Large intestine (tissue), 12 donors: ENCODE data around the gene PAM. TPM values are rescaled to one million over a fixed set of nuclear protein-coding genes. Genes with fewer than 3 reads are reported as not detected.

Source experiments
- DNase-seq, 2 donors: peaks; one replicate each; pipeline versions ENCODE4 v3.0.0 to v3.0.0-alpha.2; 2013
- H3K27ac ChIP-seq: one replicate; pipeline ENCODE4 v1.5.1; 2013; ENCODE audit warnings: low read length
- H3K27me3 ChIP-seq: 2 replicates; pipeline ENCODE4 v1.6.1; 2013; ENCODE audit warnings: low read length; ENCODE audit not compliant: control insufficient read depth, insufficient read depth
- H3K36me3 ChIP-seq: 2 replicates; pipeline ENCODE4 v1.6.1; 2013; ENCODE audit warnings: low read length; ENCODE audit not compliant: control insufficient read depth, insufficient read depth
- H3K4me1 ChIP-seq: one replicate; pipeline ENCODE4 v1.6.1; 2013; ENCODE audit warnings: low read length; ENCODE audit not compliant: control insufficient read depth, insufficient read depth
- H3K4me3 ChIP-seq: one replicate; pipeline ENCODE4 v1.5.1; 2013; ENCODE audit warnings: low read length
- H3K9me3 ChIP-seq: one replicate; pipeline ENCODE4 v1.6.1; 2013; ENCODE audit warnings: mild to moderate bottlenecking, low read depth, low read length, moderate library complexity; ENCODE audit not compliant: control insufficient read depth
- WGBS: methylation state at CpG from one replicate; pipeline ENCODE4 v1.1.5; 2013; ENCODE audit warnings: low lambda C conversion rate; ENCODE audit not compliant: insufficient coverage; 5-methylcytosine and 5-hydroxymethylcytosine counted together
- long read RNA-seq, 11 donors: transcript quantifications; one replicate each; lab custom pipeline, GENCODE V29; 2026
- polyA plus RNA-seq: library from polyadenylated mRNA; unstranded; fragments of 120-200 nt; gene quantifications from one replicate; pipeline ENCODE4 v1.2.1, GENCODE V29; 2013

PAM gene
- polyA plus RNA-seq = 174 TPM
- long read RNA-seq, donor 1, full-length matches to known transcripts = 5 of 5 reads
- long read RNA-seq, donor 1, partial matches to known transcripts = 0 of 5 reads
- long read RNA-seq, donor 1, other reads (novel, unspliced or antisense) = 0 of 5 reads
- long read RNA-seq, donor 2, full-length matches to known transcripts = 3 of 34 reads
- long read RNA-seq, donor 2, partial matches to known transcripts = 31 of 34 reads
- long read RNA-seq, donor 2, other reads (novel, unspliced or antisense) = 0 of 34 reads
- long read RNA-seq, donor 3, full-length matches to known transcripts = 6 of 57 reads
- long read RNA-seq, donor 3, partial matches to known transcripts = 51 of 57 reads
- long read RNA-seq, donor 3, other reads (novel, unspliced or antisense) = 0 of 57 reads
- long read RNA-seq, donor 4, partial matches to known transcripts = 0 of 1 reads
- long read RNA-seq, donor 4, other reads (novel, unspliced or antisense) = 0 of 1 reads
- long read RNA-seq, donor 5, partial matches to known transcripts = 8 of 9 reads
- long read RNA-seq, donor 5, other reads (novel, unspliced or antisense) = 0 of 9 reads
- long read RNA-seq, donor 6, full-length matches to known transcripts = 6 of 67 reads
- long read RNA-seq, donor 6, partial matches to known transcripts = 56 of 67 reads
- long read RNA-seq, donor 6, other reads (novel, unspliced or antisense) = 5 of 67 reads
- long read RNA-seq, donor 7, partial matches to known transcripts = 21 of 23 reads
- long read RNA-seq, donor 7, other reads (novel, unspliced or antisense) = 0 of 23 reads
- long read RNA-seq, donor 8, full-length matches to known transcripts = 5 of 11 reads
- long read RNA-seq, donor 8, partial matches to known transcripts = 6 of 11 reads
- long read RNA-seq, donor 8, other reads (novel, unspliced or antisense) = 0 of 11 reads
- long read RNA-seq, donor 9, partial matches to known transcripts = 6 of 8 reads
- long read RNA-seq, donor 9, other reads (novel, unspliced or antisense) = 0 of 8 reads
- long read RNA-seq, donor 10, partial matches to known transcripts = 0 of 2 reads
- long read RNA-seq, donor 10, other reads (novel, unspliced or antisense) = 0 of 2 reads
- long read RNA-seq, donor 11, full-length matches to known transcripts = 1 of 18 reads
- long read RNA-seq, donor 11, partial matches to known transcripts = 17 of 18 reads
- long read RNA-seq, donor 11, other reads (novel, unspliced or antisense) = 0 of 18 reads

DNA sequence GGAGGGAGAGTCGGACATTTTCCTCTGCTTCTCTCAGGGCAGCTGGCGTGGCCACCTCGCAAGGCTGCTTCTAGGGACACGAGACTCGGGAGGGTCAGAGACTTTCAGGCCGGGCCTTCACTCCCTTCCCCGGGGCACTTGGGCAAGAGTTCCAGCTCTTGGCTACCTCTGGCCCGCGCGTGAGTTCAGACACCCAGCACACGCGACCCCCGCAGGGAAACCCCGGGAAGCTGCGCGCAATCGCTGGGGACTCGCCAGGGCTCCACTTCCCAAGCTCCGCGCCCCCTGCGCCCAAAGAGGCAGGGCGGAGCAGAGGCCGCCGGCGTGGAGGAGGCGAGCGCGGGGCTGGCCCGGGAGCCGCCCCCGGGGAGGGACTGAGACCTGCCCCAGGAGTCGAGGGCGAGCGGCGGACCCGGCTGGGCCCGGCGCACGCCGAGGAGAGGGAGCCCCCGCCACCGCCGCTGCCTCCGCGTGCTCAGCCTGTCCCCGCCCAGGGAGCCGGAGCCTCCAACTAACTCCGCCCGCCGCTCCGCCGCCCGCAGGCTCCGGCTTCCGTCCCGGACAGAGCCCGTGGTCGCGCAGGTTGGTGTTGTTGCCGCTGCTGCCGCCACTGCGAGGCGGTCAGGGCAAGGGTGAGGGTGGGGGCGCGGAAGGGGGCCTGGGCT lies at the start of gene PAM:
PAM (plus strand) TSS at position 539 of the 665 bp plus-strand sequence. CDS start 110,891 bp downstream, outside the sequence.
- H3K27ac ChIP-seq = peak within 1 kb of the TSS; percentile 80
- peak within 1 kb of the TSS; percentile 84 for H3K4me3 ChIP-seq
- peak; percentile 74 to 88 for DNase-seq
- H3K27me3 ChIP-seq = peaks cover 14% of the 10 kb centered on the region
- H3K9me3 ChIP-seq = no peaks in the 10 kb centered on the region
- WGBS = no CpG with 5 or more reads among the region's 65 CpGs
- no peaks in the 10 kb centered on the region for H3K36me3 ChIP-seq
- peaks cover 14% of the 10 kb centered on the region for H3K4me1 ChIP-seq

DNA sequence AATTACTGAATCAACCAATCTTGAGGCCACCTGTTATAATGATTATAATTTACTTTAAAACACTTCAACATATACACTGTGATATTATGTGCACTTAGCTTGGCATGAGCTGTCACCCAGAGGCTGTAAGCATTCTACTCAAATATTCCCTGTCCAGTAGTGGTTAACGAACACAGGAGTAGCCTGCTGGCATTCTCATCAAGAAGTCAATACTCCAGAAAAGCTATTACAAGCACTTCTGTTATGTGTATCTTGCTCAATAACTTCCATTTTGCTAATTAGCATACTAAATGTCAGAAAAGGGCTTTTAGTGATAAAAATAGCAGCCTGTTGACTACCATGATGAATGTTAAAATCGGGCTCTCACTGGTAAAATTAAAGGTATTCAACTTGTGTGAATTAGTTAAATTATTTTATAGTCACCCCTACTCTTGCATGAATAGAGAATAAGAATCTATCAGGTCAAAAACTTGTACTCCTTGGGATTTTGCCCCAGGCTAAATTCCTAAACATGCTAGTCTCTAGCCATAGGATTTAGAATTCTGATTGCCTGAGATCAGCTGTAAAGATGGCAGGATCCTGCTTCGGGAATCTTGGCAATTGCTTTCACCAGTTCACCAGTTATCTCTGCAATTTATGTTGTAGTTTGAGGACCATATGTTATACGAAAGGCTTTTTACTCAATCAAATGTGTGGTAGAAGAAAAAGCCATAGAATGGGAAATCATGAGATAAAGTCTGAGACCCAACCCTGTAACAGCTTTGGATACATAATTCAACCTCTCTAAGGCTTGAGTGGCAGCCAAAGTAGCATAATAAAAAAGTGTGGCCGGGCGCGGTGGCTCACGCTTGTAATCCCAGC lies 43.4 kb upstream of the PAM start:
- H3K4me3 ChIP-seq = no peak overlapping the region
- no peak overlapping the region for H3K27ac ChIP-seq
- H3K4me1 ChIP-seq = no peaks in the 10 kb centered on the region
- no peaks in the 10 kb centered on the region for H3K27me3 ChIP-seq
- no CpG with 5 or more reads among the region's 8 CpGs for WGBS
- no peaks in the 10 kb centered on the region for H3K36me3 ChIP-seq
- DNase-seq = no peak
- no peaks in the 10 kb centered on the region for H3K9me3 ChIP-seq

DNA sequence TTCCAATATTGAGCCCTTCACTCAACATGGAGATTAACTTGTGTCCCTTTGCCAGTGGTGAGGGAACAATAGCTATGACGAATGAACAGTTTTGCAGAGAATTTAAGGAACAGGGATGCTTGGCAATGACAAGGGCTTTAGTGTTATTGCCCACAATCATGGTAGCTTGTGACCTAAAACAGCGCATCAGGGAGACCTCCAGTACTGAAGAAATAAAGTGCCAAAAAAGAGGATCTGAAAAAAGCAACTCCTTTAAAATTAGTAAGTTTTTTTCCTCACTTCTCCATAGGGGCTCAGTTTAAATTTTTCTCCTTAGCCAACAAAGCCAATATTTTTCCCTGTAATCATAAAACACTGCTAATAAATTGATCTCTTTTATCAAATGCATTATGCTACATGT lies 41.8 kb upstream of the PAM start:
- Histone ChIP-seq H3K4me3 (no peak overlapping the region), H3K9me3 (no peaks in the 10 kb centered on the region), H3K27me3 (no peaks in the 10 kb centered on the region), H3K36me3 (no peaks in the 10 kb centered on the region), H3K27ac (no peak overlapping the region), H3K4me1 (no peaks in the 10 kb centered on the region)
- DNase-seq = no peak
- 100% methylated on average over 1 of the region's 2 CpGs for WGBS

- Histone ChIP-seq H3K4me3 (no peak overlapping the region), H3K36me3 (no peaks in the 10 kb centered on the region), H3K27me3 (no peaks in the 10 kb centered on the region), H3K9me3 (no peaks in the 10 kb centered on the region), H3K27ac (no peak overlapping the region), H3K4me1 (no peaks in the 10 kb centered on the region)
- no peak for DNase-seq
- no CpG with 5 or more reads among the region's 6 CpGs for WGBS
Measured at GRCh38 chr5:102713682-102714231, 41.3 kb upstream of the PAM start.

DNA sequence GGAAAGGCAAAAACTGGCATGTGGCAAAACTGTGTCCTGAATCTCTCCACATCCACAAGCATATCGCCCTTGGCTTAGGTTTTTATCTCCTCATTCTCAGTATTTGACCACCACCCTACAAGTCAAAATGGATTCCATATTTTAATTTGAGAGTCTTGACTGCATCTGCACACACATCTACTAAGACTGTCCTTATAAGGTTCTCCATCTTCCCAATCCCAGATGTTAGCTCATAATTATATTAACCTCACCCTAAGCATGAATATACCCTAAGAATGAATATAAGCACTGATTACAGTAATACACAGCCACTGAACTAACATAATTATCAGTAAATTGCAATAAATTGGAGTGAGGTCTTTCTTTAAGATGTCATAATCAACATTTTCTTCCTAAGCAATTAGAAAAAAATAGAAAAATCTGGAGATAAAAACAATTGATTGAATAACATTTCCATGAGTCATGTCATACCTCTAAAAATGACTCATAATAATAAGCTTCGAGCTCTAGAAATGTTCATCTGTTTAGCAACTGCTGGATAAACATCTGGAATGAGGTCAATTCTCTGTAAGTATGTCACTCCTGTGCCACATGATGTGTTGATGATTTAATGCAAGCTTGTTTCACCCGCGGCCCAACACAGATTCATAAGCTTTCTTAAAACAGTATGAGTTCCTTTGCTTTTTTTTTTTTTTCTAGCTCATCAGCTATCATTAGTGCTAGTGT lies 39.9 kb upstream of the PAM start:
- no peak overlapping the region for H3K27ac ChIP-seq
- H3K36me3 ChIP-seq = no peaks in the 10 kb centered on the region
- H3K4me1 ChIP-seq = no peaks in the 10 kb centered on the region
- no peak for DNase-seq
- H3K4me3 ChIP-seq = no peak overlapping the region
- WGBS = 80% methylated on average over 1 of the region's 4 CpGs
- no peaks in the 10 kb centered on the region for H3K27me3 ChIP-seq
- H3K9me3 ChIP-seq = no peaks in the 10 kb centered on the region

DNA sequence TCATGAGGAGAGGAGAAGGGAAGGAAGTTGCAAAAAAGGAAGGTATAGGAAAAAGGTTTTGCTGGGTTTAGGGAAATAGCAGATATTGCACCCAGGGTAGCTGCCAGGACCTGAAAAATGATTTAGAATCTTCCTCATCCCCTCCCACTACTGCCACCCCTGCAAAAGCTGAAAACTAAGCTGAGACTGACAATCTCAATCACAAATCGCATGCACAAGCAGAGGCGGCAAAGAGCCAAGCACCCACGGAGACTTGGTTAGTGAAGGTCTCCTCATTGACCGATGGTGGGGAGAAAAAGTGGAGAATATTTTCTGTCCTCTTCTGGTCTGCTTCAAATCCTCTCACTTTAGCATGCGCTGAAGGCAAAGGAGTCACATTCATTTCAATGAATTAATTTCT lies 39.1 kb upstream of the PAM start:
- H3K36me3 ChIP-seq = no peaks in the 10 kb centered on the region
- H3K4me3 ChIP-seq = no peak overlapping the region
- H3K27ac ChIP-seq = no peak overlapping the region
- WGBS = no CpG with 5 or more reads among the region's 5 CpGs
- H3K9me3 ChIP-seq = no peaks in the 10 kb centered on the region
- H3K27me3 ChIP-seq = no peaks in the 10 kb centered on the region
- H3K4me1 ChIP-seq = no peaks in the 10 kb centered on the region
- DNase-seq = no peak

DNA sequence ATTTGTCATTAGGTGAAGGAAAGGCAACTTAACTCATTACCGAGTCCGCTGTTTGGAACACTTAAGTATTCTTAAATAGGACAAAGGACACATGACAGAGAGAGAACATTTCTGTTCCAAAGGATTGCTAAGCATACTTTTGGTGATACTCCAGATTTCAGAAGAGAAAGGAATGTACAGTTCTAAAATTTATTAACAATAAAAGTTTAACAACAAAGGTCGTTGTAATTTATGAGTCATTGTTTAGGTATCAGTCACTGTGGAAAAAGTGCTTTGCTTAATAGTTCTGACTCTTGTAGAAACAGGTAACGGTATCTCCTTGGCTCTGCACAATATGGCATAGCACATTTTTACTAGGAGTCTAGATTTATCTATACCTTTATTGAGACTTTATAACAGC lies 36.3 kb upstream of the PAM start:
- H3K4me3 ChIP-seq = no peak overlapping the region
- no peaks in the 10 kb centered on the region for H3K36me3 ChIP-seq
- 72% methylated on average over 3 of the region's 4 CpGs for WGBS
- no peaks in the 10 kb centered on the region for H3K4me1 ChIP-seq
- H3K27me3 ChIP-seq = no peaks in the 10 kb centered on the region
- no peak for DNase-seq
- H3K27ac ChIP-seq = no peak overlapping the region
- H3K9me3 ChIP-seq = no peaks in the 10 kb centered on the region

GRCh38 chr5:102719886-102720285 lies 35.2 kb upstream of the PAM start:
- no peak overlapping the region for H3K27ac ChIP-seq
- no peak overlapping the region for H3K4me3 ChIP-seq
- no CpG with 5 or more reads among the region's 1 CpG for WGBS
- no peaks in the 10 kb centered on the region for H3K9me3 ChIP-seq
- H3K4me1 ChIP-seq = no peaks in the 10 kb centered on the region
- no peaks in the 10 kb centered on the region for H3K27me3 ChIP-seq
- no peak for DNase-seq
- no peaks in the 10 kb centered on the region for H3K36me3 ChIP-seq

DNA sequence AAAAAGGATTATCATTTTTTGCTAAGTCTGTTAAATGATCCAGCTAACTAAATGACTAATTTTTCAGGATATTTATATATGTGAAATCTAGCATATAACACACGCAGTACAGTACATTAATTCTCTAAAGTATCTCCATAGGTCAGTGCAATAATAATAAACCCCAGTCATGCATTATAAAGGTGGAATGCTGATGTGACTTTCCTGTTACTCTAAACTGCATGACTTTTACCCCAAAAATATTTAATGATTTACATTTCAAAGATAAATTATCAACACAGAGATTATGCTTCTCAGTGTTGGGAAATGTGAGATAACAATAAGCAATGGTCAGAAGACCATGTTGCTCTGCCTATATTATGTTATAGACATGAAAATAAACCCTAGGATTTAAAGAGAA lies 34.1 kb upstream of the PAM start:
- H3K36me3 ChIP-seq = no peaks in the 10 kb centered on the region
- H3K9me3 ChIP-seq = no peaks in the 10 kb centered on the region
- no peak overlapping the region for H3K4me3 ChIP-seq
- H3K27me3 ChIP-seq = no peaks in the 10 kb centered on the region
- no peaks in the 10 kb centered on the region for H3K4me1 ChIP-seq
- no CpG with 5 or more reads among the region's 1 CpG for WGBS
- peak in 1 of 2 donors; percentile 16 for DNase-seq
- no peak overlapping the region for H3K27ac ChIP-seq
